PC-9 (cell line): ENCODE measurements around the gene CYP4F8.

Experiments
- CTCF ChIP-seq: fragments of 200-600 bp; sonication (generic); conservative IDR thresholded peaks from 2 replicates; pipeline ENCODE4 v1.6.1; 2017; ENCODE audit warnings: mixed run types, antibody characterized with exemption, mild to moderate bottlenecking, moderate library complexity
- EZH2 ChIP-seq: fragments of 200-600 bp; sonication (generic); IDR thresholded peaks from 2 replicates; pipeline ENCODE4 v1.8.0; 2017; ENCODE audit warnings: antibody characterized with exemption, low read depth

GRCh38 chr19:15584095-15584494 is 30.9 kb upstream of the CYP4F8 start:
- no peak for TF ChIP-seq CTCF
- no peak for TF ChIP-seq EZH2
